ENCODE measurements around the gene ELOVL5. TPM values are rescaled to one million over a fixed set of nuclear protein-coding genes. Genes with fewer than 3 reads are reported as not detected.

The ELOVL5 gene
- total RNA-seq, 4 donors from 2014 or later = 58.4 to 97.0 (median 69.7) TPM

GRCh38 chr6:53244399-53244931 lies 104.3 kb downstream of the ELOVL5 start:
- Histone ChIP-seq H3K4me1 (no peaks in the 10 kb centered on the region), H3K4me3 (no peak overlapping the region), H3K9me3 (no peaks in the 10 kb centered on the region), H3K27ac (peak overlapping the region in 1 of 4 donors; percentile 26), H3K27me3 (no peaks in the 10 kb centered on the region), H3K36me3 (no peaks in the 10 kb centered on the region)
- DNase-seq (ENCODE audit: low spot score in 2 of 2) = no peak
- WGBS, 2 donors = 93 to 95% methylated on average over 4 of the region's 4 CpGs
- no peak for TF ChIP-seq CTCF (IDR thresholded peaks at IDR 0.05)
- no peak for TF ChIP-seq POLR2A (IDR thresholded peaks at IDR 0.05)

DNA sequence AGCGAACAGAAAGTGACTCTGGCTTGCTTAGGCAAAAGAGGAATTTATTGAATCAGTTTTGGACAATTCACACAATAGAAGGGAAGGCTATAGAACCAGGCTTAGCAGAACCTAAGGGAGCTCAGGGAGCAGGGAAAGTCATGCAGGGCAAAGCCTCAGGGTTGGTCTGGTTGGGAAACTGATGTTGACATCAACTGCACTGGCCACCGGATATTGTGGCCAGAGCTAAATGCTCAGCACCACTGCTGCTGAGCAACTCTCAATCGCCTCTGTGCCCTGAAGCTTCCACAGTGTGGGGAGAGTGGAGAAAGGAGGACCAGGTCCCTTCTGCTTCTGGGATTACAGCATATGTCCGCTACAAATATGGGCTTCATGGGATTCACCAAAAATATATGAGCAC lies 106.8 kb downstream of the ELOVL5 start:
- Histone ChIP-seq H3K27me3 (no peaks in the 10 kb centered on the region), H3K4me3 (no peak overlapping the region), H3K4me1 (no peaks in the 10 kb centered on the region), H3K27ac (no peak overlapping the region), H3K9me3 (no peaks in the 10 kb centered on the region), H3K36me3 (no peaks in the 10 kb centered on the region)
- WGBS, 2 donors = 84 to 87% methylated on average over 4 of the region's 4 CpGs
- DNase-seq (ENCODE audit: low spot score in 2 of 2) = no peak
- no peak for TF ChIP-seq CTCF (IDR thresholded peaks at IDR 0.05)
- no peak for TF ChIP-seq POLR2A (IDR thresholded peaks at IDR 0.05)
- no peak for TF ChIP-seq EP300 (IDR thresholded peaks at IDR 0.05)

DNA sequence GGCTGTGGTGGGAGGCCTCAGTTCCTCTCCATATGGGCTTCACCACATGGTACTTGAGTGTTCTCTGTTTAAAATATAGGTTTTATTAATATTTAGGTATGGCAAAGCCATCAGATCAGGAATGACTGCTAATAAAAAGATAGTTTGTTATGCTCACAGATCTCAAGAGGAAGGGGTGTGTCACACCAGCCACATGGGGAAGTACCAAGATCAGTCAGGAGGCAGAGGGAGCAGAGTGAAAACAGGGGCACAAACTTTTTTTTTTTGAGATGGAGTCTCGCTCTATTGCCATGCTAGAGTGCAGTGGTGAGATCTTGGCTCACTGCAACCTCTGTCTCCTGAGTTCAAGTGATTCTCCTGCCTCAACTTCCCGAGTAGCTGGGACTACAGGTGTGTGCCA lies 108.0 kb downstream of the ELOVL5 start:
- Histone ChIP-seq H3K9me3 (no peaks in the 10 kb centered on the region), H3K27me3 (no peaks in the 10 kb centered on the region), H3K4me3 (no peak overlapping the region), H3K4me1 (no peaks in the 10 kb centered on the region), H3K27ac (no peak overlapping the region), H3K36me3 (no peaks in the 10 kb centered on the region)
- 88 to 93% methylated on average over 2 of the region's 2 CpGs for whole genome bisulfite sequencing, 2 donors
- no peak for DNase-seq (ENCODE audit: low spot score in 2 of 2)
- TF ChIP-seq CTCF (IDR thresholded peaks at IDR 0.05) = no peak
- TF ChIP-seq EP300 (IDR thresholded peaks at IDR 0.05) = no peak
- no peak for TF ChIP-seq POLR2A (IDR thresholded peaks at IDR 0.05)

DNA sequence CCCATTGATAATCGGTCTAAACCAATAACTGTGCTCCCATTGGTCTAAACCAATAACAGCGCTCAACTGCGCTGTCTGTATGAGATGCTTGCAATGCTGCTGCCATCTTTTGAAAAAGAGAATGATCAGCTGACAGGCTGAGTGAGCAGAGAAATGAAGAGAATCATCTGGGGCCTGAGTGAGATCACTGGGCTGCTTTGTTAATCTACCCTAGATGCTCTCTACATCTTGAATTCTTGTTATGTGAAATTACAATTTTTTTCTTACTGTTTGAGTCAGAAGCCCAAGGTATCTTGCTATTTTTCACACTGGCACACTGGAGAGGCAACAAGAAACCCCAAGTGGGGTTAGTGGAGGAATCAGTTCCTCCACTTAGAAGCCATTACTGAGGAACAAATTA lies 108.6 kb downstream of the ELOVL5 start:
- H3K27me3 ChIP-seq = no peaks in the 10 kb centered on the region
- WGBS, 2 donors = 97 to 100% methylated on average over 3 of the region's 3 CpGs
- H3K36me3 ChIP-seq = no peaks in the 10 kb centered on the region
- DNase-seq (ENCODE audit: low spot score in 2 of 2) = no peak
- TF ChIP-seq CTCF (IDR thresholded peaks at IDR 0.05) (no peak), EP300 (IDR thresholded peaks at IDR 0.05) (no peak), POLR2A (IDR thresholded peaks at IDR 0.05) (no peak)
- H3K27ac ChIP-seq = no peak overlapping the region
- H3K4me3 ChIP-seq = no peak overlapping the region
- no peaks in the 10 kb centered on the region for H3K4me1 ChIP-seq
- H3K9me3 ChIP-seq = no peaks in the 10 kb centered on the region

GRCh38 chr6:53239526-53239925 lies 109.2 kb downstream of the ELOVL5 start:
- H3K27ac ChIP-seq = no peak overlapping the region
- H3K27me3 ChIP-seq = no peaks in the 10 kb centered on the region
- 90 to 98% methylated on average over 3 of the region's 3 CpGs for WGBS, 2 donors
- no peaks in the 10 kb centered on the region for H3K4me1 ChIP-seq
- no peak overlapping the region for H3K4me3 ChIP-seq
- TF ChIP-seq POLR2A (IDR thresholded peaks at IDR 0.05) = no peak
- no peak for TF ChIP-seq EP300 (IDR thresholded peaks at IDR 0.05)
- no peak for TF ChIP-seq CTCF (IDR thresholded peaks at IDR 0.05)
- no peak for DNase-seq (ENCODE audit: low spot score in 2 of 2)
- H3K36me3 ChIP-seq = no peaks in the 10 kb centered on the region
- H3K9me3 ChIP-seq = no peaks in the 10 kb centered on the region
